H1 (cell line): ENCODE data around the gene LGALSL.

Source experiments
- ASH2L ChIP-seq: fragments of 200-600, 300-600 bp; sonication (generic); IDR thresholded peaks from one replicate; pipeline ENCODE4 v1.7.1; 2017; ENCODE audit warnings: low read length
- BACH1 ChIP-seq: IDR thresholded peaks from 2 replicates; pipeline ENCODE4 v1.6.1; 2012; ENCODE audit warnings: low read length, improper control_type of control experiment
- HDAC2 ChIP-seq, 2 experiments: fragments of 300-600 bp in 1 of 2; sonication (generic) in 1 of 2; IDR thresholded peaks; 2 replicates each; pipeline ENCODE4 v1.6.1; 2011 to 2012; ENCODE audit warnings: low read depth in 2 of 2, low read length in 2 of 2, mild to moderate bottlenecking in 2 of 2, moderate library complexity in 2 of 2, borderline replicate concordance in 1 of 2, inconsistent platforms in 1 of 2
- MAX ChIP-seq: IDR thresholded peaks from 2 replicates; pipeline ENCODE4 v1.6.1; 2012; ENCODE audit warnings: inconsistent platforms
- POLR2AphosphoS5 ChIP-seq: IDR thresholded peaks from 2 replicates; pipeline ENCODE4 v1.6.1; 2011; ENCODE audit warnings: low read depth, low read length
- RAD21 ChIP-seq, 2 experiments: IDR thresholded peaks in 1 of 2; conservative IDR thresholded peaks in 1 of 2; 2 replicates each; pipeline ENCODE4 v1.6.1; 2011; ENCODE audit warnings: low read depth in 2 of 2, low read length in 2 of 2, improper control_type of control experiment in 1 of 2, inconsistent platforms in 1 of 2, mild to moderate bottlenecking in 1 of 2, moderate library complexity in 1 of 2
- TAF1 ChIP-seq: IDR thresholded peaks from 2 replicates; pipeline ENCODE4 v1.6.1; 2011; ENCODE audit warnings: mild to moderate bottlenecking, low read depth, low read length

- TF ChIP-seq MAX = no peak
- no peak for TF ChIP-seq HDAC2 (IDR thresholded peaks at IDR 0.05; ENCODE audit: borderline replicate concordance in 1 of 2, low read depth in 2 of 2, low read length in 2 of 2)
- no peak for TF ChIP-seq POLR2AphosphoS5
- no peak for TF ChIP-seq BACH1
- TF ChIP-seq TAF1 = no peak
- no peak for TF ChIP-seq RAD21 (IDR thresholded peaks at IDR 0.05 in 1 of 2, conservative IDR thresholded peaks at IDR 0.05 in 1 of 2; ENCODE audit: low read depth in 2 of 2, low read length in 2 of 2)
- no peak for TF ChIP-seq ASH2L
Observed at GRCh38 chr2:64492821-64493220, 38.9 kb downstream of the LGALSL start.
